IMR-90 (cell line): ENCODE data around the gene AHSG. TPM values are rescaled to one million over a fixed set of nuclear protein-coding genes. Genes with fewer than 3 reads are reported as not detected.

ENCODE experiments used
- ATAC-seq: fragments of 200-7000 bp; cut with Tn5 transposase; 2 replicates; pipeline ENCODE4 v1.9.1; 2020; ENCODE audit warnings: low read depth, mild to moderate bottlenecking, moderate library complexity
- BruUV-seq: library from RNA; stranded (reverse); fragments of 400-500 nt; replicated peaks from 2 replicates; lab custom pipeline; 2021; lab: Mats Ljungman, UMichigan
- CTCF ChIA-PET: fragments of 300-600 bp; formaldehyde crosslinking; extraction: SDS; loops from one replicate; lab custom pipeline; 2021; ENCODE audit warnings: antibody characterized with exemption; lab: Yijun Ruan, JAX
- POLR2A ChIA-PET: fragments of 300-600 bp; sonication (Branson Sonifier 250); formaldehyde crosslinking; loops from one replicate; lab custom pipeline; 2022; ENCODE audit warnings: antibody characterized with exemption; ENCODE audit not compliant: unreplicated experiment; lab: Charles Lee
- DNase-seq: peaks from one replicate; pipeline ENCODE4 v3.0.0; 2013
- H2AFZ ChIP-seq: replicated peaks from 2 replicates; pipeline ENCODE3; 2013; ENCODE audit warnings: low read length, mild to moderate bottlenecking; ENCODE audit not compliant: poor library complexity
- H2AK5ac ChIP-seq: 2 replicates; pipeline ENCODE4 v1.6.1; 2013; ENCODE audit warnings: low read depth, low read length, inconsistent platforms
- H2AK9ac ChIP-seq: replicated peaks from 2 replicates; pipeline ENCODE3; 2013; ENCODE audit warnings: mild to moderate bottlenecking, low read depth, low read length, moderate library complexity; ENCODE audit not compliant: poor library complexity
- H2BK120ac ChIP-seq: 2 replicates; pipeline ENCODE4 v1.6.1; 2013; ENCODE audit warnings: low read depth, low read length, inconsistent platforms
- H2BK15ac ChIP-seq: 3 replicates; pipeline ENCODE4 v1.6.1; 2013; ENCODE audit warnings: low read depth, low read length, inconsistent platforms
- H2BK20ac ChIP-seq: 2 replicates; pipeline ENCODE4 v1.6.1; 2013; ENCODE audit warnings: low read depth, mild to moderate bottlenecking, inconsistent platforms, low read length, moderate library complexity
- H2BK5ac ChIP-seq: 2 replicates; pipeline ENCODE4 v1.6.1; 2013; ENCODE audit warnings: mild to moderate bottlenecking, low read depth, low read length, inconsistent platforms; ENCODE audit not compliant: poor library complexity, severe bottlenecking
- H3K14ac ChIP-seq: replicated peaks from 2 replicates; pipeline ENCODE4 v1.6.1; 2013; ENCODE audit warnings: low read depth, low read length, inconsistent platforms
- H3K18ac ChIP-seq: 2 replicates; pipeline ENCODE4 v1.6.1; 2013; ENCODE audit warnings: low read depth, low read length, control low read depth
- H3K23ac ChIP-seq: 2 replicates; pipeline ENCODE4 v1.6.1; 2013; ENCODE audit warnings: low read depth, low read length, inconsistent platforms
- H3K27ac ChIP-seq: 2 replicates; pipeline ENCODE4 v1.5.1; 2013; ENCODE audit warnings: mild to moderate bottlenecking, control low read depth, low read length; ENCODE audit not compliant: insufficient read depth
- H3K27me3 ChIP-seq: 2 replicates; pipeline ENCODE4 v1.6.1; 2013; ENCODE audit warnings: low read length; ENCODE audit not compliant: control insufficient read depth, insufficient read depth
- H3K36me3 ChIP-seq: 2 replicates; pipeline ENCODE4 v1.6.1; 2013; ENCODE audit warnings: low read length, mixed read lengths; ENCODE audit not compliant: control insufficient read depth, insufficient read depth
- H3K4ac ChIP-seq: 2 replicates; pipeline ENCODE4 v1.6.1; 2013; ENCODE audit warnings: low read depth, low read length, inconsistent platforms
- H3K4me1 ChIP-seq: 2 replicates; pipeline ENCODE4 v1.6.1; 2013; ENCODE audit warnings: low read length, mixed read lengths; ENCODE audit not compliant: control insufficient read depth, insufficient read depth
- H3K4me2 ChIP-seq: 2 replicates; pipeline ENCODE4 v1.6.1; 2013; ENCODE audit warnings: low read depth, mild to moderate bottlenecking, control low read depth, low read length, moderate library complexity
- H3K4me3 ChIP-seq: 2 replicates; pipeline ENCODE4 v1.5.1; 2013; ENCODE audit warnings: low read depth, mild to moderate bottlenecking, control low read depth, low read length, moderate library complexity; ENCODE audit not compliant: insufficient read depth
- H3K56ac ChIP-seq: 2 replicates; pipeline ENCODE4 v1.6.1; 2013; ENCODE audit warnings: low read length, inconsistent platforms; ENCODE audit not compliant: insufficient read depth; ENCODE audit errors: extremely low read depth
- H3K79me1 ChIP-seq, 2 experiments: 2 replicates each; pipeline ENCODE4 v1.6.1; 2013; ENCODE audit warnings: low read length in 2 of 2, inconsistent platforms in 1 of 2, low read depth in 1 of 2
- H3K9ac ChIP-seq: 2 replicates; pipeline ENCODE4 v1.6.1; 2013; ENCODE audit warnings: low read depth, low read length, control low read depth
- H3K9me1 ChIP-seq: 2 replicates; pipeline ENCODE4 v1.6.1; 2013; ENCODE audit warnings: low read length, inconsistent platforms; ENCODE audit not compliant: insufficient read depth
- H3K9me3 ChIP-seq: 2 replicates; pipeline ENCODE4 v1.6.1; 2013; ENCODE audit warnings: low read length; ENCODE audit not compliant: control insufficient read depth, insufficient read depth
- H4K20me1 ChIP-seq: 2 replicates; pipeline ENCODE4 v1.6.1; 2013; ENCODE audit warnings: low read length, inconsistent platforms; ENCODE audit not compliant: insufficient read depth
- H4K5ac ChIP-seq: 2 replicates; pipeline ENCODE4 v1.6.1; 2013; ENCODE audit warnings: mild to moderate bottlenecking, low read depth, low read length, control low read depth
- H4K8ac ChIP-seq, 2 experiments: 2 replicates each; pipeline ENCODE4 v1.6.1; 2013; ENCODE audit warnings: low read depth in 2 of 2, low read length in 2 of 2, control low read depth in 1 of 2, inconsistent platforms in 1 of 2
- H4K91ac ChIP-seq: 2 replicates; pipeline ENCODE4 v1.6.1; 2013; ENCODE audit warnings: low read depth, low read length, inconsistent platforms; ENCODE audit not compliant: insufficient read depth
- BHLHE40 ChIP-seq: fragments of 150-350 bp; IDR thresholded peaks from 2 replicates; pipeline ENCODE4 v1.6.1; 2016; ENCODE audit warnings: mild to moderate bottlenecking, low read depth, low read length
- CEBPB ChIP-seq: IDR thresholded peaks from 2 replicates; pipeline ENCODE4 v1.6.1; 2012; ENCODE audit warnings: low read depth, low read length, improper control_type of control experiment
- CHD1 ChIP-seq: IDR thresholded peaks from 2 replicates; pipeline ENCODE4 v1.6.1; 2012; ENCODE audit warnings: low read depth, low read length, improper control_type of control experiment
- FOS ChIP-seq: fragments of 150-350 bp; IDR thresholded peaks from 2 replicates; pipeline ENCODE4 v1.6.1; 2016; ENCODE audit warnings: low read depth, low read length
- MAFK ChIP-seq: IDR thresholded peaks from 2 replicates; pipeline ENCODE4 v1.6.1; 2012; ENCODE audit warnings: low read depth, low read length, improper control_type of control experiment
- MAZ ChIP-seq: IDR thresholded peaks from 2 replicates; pipeline ENCODE4 v1.6.1; 2012; ENCODE audit warnings: low read depth, mild to moderate bottlenecking, low read length, improper control_type of control experiment, moderate library complexity, borderline replicate concordance
- MXI1 ChIP-seq: IDR thresholded peaks from 2 replicates; pipeline ENCODE4 v1.6.1; 2012; ENCODE audit warnings: low read depth, mild to moderate bottlenecking, low read length, moderate library complexity, borderline replicate concordance
- NFE2L2 ChIP-seq: fragments of 150-350 bp; IDR thresholded peaks from 2 replicates; pipeline ENCODE4 v1.6.1; 2016; ENCODE audit warnings: low read depth, mild to moderate bottlenecking, low read length
- POLR2A ChIP-seq: IDR thresholded peaks from 2 replicates; pipeline ENCODE4 v1.6.1; 2012; ENCODE audit warnings: mild to moderate bottlenecking, low read depth, low read length
- RAD21 ChIP-seq: IDR thresholded peaks from 2 replicates; pipeline ENCODE4 v1.6.1; 2012; ENCODE audit warnings: low read length, improper control_type of control experiment
- RCOR1 ChIP-seq: IDR thresholded peaks from 2 replicates; pipeline ENCODE4 v1.6.1; 2012; ENCODE audit warnings: mild to moderate bottlenecking, low read length, improper control_type of control experiment; ENCODE audit not compliant: insufficient replicate concordance
- RFX5 ChIP-seq: IDR thresholded peaks from 2 replicates; pipeline ENCODE4 v1.8.0; 2012; ENCODE audit warnings: low read depth, mild to moderate bottlenecking, low read length, moderate library complexity
- SMC3 ChIP-seq: fragments of 150-350 bp; IDR thresholded peaks from 2 replicates; pipeline ENCODE4 v1.6.1; 2016; ENCODE audit warnings: low read depth, mild to moderate bottlenecking, antibody characterized with exemption, low read length, moderate library complexity
- WGBS, 2 experiments: methylation state at CpG; one replicate each; pipeline versions ENCODE4 v1.1.5 to v1.1.7; 2013; ENCODE audit warnings: missing lambda C conversion rate in 2 of 2; ENCODE audit not compliant: insufficient read length in 1 of 2; ENCODE audit errors: extremely low coverage in 2 of 2; 5-methylcytosine and 5-hydroxymethylcytosine counted together
- dilution Hi-C: fragments of 300-500 bp; cut with HindIII; formaldehyde crosslinking; loops from one replicate; pipeline ENCODE4 v1.14.3; 2018; ENCODE audit warnings: low sequenced_read_pairs; ENCODE audit not compliant: unreplicated experiment
- in situ Hi-C: fragments of 300-500 bp; cut with MboI; formaldehyde crosslinking; loops from 3 replicates; pipeline ENCODE4 v1.14.3; 2019; ENCODE audit warnings: low sequenced_read_pairs, inconsistent platforms, mixed read lengths
- intact Hi-C: fragments of 100-400 bp; cut with micrococcal nuclease; formaldehyde crosslinking; loops from 2 replicates; pipeline ENCODE4 v1.10.0; 2022
- polyA plus RNA-seq, 3 experiments: library from polyadenylated mRNA; depleted of rRNA; stranded (reverse); fragments of >200 nt; gene quantifications; 2 replicates each; pipeline ENCODE4 v1.2.3, GENCODE V29; 2012; ENCODE audit warnings: low replicate concordance in 1 of 3
- total RNA-seq: library from RNA; depleted of rRNA; stranded (reverse); fragments of >200 nt; gene quantifications from 2 replicates; pipeline ENCODE4 v1.2.3, GENCODE V29; 2012
- TF ChIP-seq, protein P1 (sequence below): fragments of 150-350 bp; IDR thresholded peaks from 2 replicates; pipeline ENCODE4 v1.6.1; 2017; ENCODE audit warnings: mild to moderate bottlenecking, antibody characterized with exemption, low read length, low read depth
- TF ChIP-seq, protein P2 (sequence below): fragments of 150-350 bp; IDR thresholded peaks from 2 replicates; pipeline ENCODE4 v1.6.1; 2016; ENCODE audit warnings: low read depth, mild to moderate bottlenecking, low read length, moderate library complexity, borderline replicate concordance
- TF ChIP-seq, protein P3 (sequence below): conservative IDR thresholded peaks from 2 replicates; pipeline ENCODE4 v1.5.1; 2012; ENCODE audit warnings: mild to moderate bottlenecking, low read depth, low read length, improper control_type of control experiment

AHSG gene
- total and polyA plus RNA-seq, 2 of the 4 experiments (the other 2 are of a cell fraction): not detected

DNA sequence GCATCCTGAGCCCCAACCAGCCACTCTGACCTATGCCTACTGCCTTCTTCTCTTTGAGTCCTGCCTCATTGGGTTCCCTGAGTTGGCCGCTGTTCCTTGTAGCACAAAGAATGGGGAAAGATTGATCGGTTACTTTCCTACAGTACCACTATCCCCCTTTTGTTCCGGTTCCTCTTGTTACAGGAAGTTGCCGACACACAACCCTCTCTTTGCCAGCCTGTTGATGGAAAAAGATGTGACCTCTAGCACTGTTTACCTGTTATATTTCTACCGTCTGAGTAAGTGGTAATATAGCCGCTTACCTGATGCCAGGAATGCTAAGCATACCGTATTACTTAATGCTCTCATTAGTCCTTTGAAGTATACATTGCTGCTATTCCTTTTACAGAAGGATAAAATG lies 9.7 kb upstream of the AHSG start:
- H3K18ac ChIP-seq: no peak overlapping the region
- H3K4me1 ChIP-seq: no peaks in the 10 kb centered on the region
- H3K4ac ChIP-seq: no peak overlapping the region
- ATAC-seq (no peak), DNase-seq (no peak)
- H2AK5ac ChIP-seq: no peak overlapping the region
- no peaks in the 10 kb centered on the region for H3K9me1 ChIP-seq
- H4K20me1 ChIP-seq: no peaks in the 10 kb centered on the region
- H2BK5ac ChIP-seq: no peak overlapping the region
- H4K91ac ChIP-seq: no peak overlapping the region
- peaks cover 9% of the 10 kb centered on the region for H3K27me3 ChIP-seq
- H3K79me1 ChIP-seq: no peaks in the 10 kb centered on the region
- no peak overlapping the region for H2BK15ac ChIP-seq
- no peak overlapping the region; the same call in 1 of the 2 replicates for H3K56ac ChIP-seq
- ChIA-PET POLR2A (no interaction called here), CTCF (no interaction called here)
- no peak overlapping the region for H3K4me3 ChIP-seq
- WGBS, 2 experiments: no CpG with 5 or more reads among the region's 7 CpGs
- BruUV-seq: no TSS peak
- no peak for TF ChIP-seq MAFK
- TF ChIP-seq CHD1: no peak
- no peak for TF ChIP-seq FOS
- TF ChIP-seq, protein P1, sequence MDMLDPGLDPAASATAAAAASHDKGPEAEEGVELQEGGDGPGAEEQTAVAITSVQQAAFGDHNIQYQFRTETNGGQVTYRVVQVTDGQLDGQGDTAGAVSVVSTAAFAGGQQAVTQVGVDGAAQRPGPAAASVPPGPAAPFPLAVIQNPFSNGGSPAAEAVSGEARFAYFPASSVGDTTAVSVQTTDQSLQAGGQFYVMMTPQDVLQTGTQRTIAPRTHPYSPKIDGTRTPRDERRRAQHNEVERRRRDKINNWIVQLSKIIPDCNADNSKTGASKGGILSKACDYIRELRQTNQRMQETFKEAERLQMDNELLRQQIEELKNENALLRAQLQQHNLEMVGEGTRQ: no peak
- no peak for TF ChIP-seq CEBPB
- TF ChIP-seq POLR2A: no peak
- TF ChIP-seq, protein P2, sequence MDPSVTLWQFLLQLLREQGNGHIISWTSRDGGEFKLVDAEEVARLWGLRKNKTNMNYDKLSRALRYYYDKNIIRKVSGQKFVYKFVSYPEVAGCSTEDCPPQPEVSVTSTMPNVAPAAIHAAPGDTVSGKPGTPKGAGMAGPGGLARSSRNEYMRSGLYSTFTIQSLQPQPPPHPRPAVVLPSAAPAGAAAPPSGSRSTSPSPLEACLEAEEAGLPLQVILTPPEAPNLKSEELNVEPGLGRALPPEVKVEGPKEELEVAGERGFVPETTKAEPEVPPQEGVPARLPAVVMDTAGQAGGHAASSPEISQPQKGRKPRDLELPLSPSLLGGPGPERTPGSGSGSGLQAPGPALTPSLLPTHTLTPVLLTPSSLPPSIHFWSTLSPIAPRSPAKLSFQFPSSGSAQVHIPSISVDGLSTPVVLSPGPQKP: no peak
- no peak for TF ChIP-seq MAZ
- TF ChIP-seq, protein P3, sequence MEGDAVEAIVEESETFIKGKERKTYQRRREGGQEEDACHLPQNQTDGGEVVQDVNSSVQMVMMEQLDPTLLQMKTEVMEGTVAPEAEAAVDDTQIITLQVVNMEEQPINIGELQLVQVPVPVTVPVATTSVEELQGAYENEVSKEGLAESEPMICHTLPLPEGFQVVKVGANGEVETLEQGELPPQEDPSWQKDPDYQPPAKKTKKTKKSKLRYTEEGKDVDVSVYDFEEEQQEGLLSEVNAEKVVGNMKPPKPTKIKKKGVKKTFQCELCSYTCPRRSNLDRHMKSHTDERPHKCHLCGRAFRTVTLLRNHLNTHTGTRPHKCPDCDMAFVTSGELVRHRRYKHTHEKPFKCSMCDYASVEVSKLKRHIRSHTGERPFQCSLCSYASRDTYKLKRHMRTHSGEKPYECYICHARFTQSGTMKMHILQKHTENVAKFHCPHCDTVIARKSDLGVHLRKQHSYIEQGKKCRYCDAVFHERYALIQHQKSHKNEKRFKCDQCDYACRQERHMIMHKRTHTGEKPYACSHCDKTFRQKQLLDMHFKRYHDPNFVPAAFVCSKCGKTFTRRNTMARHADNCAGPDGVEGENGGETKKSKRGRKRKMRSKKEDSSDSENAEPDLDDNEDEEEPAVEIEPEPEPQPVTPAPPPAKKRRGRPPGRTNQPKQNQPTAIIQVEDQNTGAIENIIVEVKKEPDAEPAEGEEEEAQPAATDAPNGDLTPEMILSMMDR: no peak
- no peak for TF ChIP-seq RCOR1
- no peak for TF ChIP-seq MXI1
- no peak for TF ChIP-seq RAD21
- TF ChIP-seq NFE2L2: no peak
- no peak for TF ChIP-seq BHLHE40
- TF ChIP-seq SMC3: no peak
- TF ChIP-seq RFX5: no peak
- H3K23ac ChIP-seq: no peak overlapping the region
- no peaks in the 10 kb centered on the region for H3K9me3 ChIP-seq
- no peak overlapping the region for H2BK120ac ChIP-seq
- H2BK20ac ChIP-seq: no peak overlapping the region
- H2AFZ ChIP-seq: no peak overlapping the region
- in situ Hi-C loops (no loop called here), dilution Hi-C loops (no loop called here), intact Hi-C loops (no loop called here)
- H3K36me3 ChIP-seq: no peaks in the 10 kb centered on the region
- H2AK9ac ChIP-seq: no peak overlapping the region
- H3K27ac ChIP-seq: no peak overlapping the region
- H3K14ac ChIP-seq: no peak overlapping the region
- no peak overlapping the region for H3K9ac ChIP-seq
- no peak overlapping the region for H3K4me2 ChIP-seq
- no peak overlapping the region for H4K8ac ChIP-seq
- no peak overlapping the region for H4K5ac ChIP-seq
